ENCODE results near the gene COA7. TPM values are rescaled to one million over a fixed set of nuclear protein-coding genes. Genes with fewer than 3 reads are reported as not detected.

COA7 gene
- total RNA-seq, 1 donor from 2014 or later = 14.4 TPM

DNA sequence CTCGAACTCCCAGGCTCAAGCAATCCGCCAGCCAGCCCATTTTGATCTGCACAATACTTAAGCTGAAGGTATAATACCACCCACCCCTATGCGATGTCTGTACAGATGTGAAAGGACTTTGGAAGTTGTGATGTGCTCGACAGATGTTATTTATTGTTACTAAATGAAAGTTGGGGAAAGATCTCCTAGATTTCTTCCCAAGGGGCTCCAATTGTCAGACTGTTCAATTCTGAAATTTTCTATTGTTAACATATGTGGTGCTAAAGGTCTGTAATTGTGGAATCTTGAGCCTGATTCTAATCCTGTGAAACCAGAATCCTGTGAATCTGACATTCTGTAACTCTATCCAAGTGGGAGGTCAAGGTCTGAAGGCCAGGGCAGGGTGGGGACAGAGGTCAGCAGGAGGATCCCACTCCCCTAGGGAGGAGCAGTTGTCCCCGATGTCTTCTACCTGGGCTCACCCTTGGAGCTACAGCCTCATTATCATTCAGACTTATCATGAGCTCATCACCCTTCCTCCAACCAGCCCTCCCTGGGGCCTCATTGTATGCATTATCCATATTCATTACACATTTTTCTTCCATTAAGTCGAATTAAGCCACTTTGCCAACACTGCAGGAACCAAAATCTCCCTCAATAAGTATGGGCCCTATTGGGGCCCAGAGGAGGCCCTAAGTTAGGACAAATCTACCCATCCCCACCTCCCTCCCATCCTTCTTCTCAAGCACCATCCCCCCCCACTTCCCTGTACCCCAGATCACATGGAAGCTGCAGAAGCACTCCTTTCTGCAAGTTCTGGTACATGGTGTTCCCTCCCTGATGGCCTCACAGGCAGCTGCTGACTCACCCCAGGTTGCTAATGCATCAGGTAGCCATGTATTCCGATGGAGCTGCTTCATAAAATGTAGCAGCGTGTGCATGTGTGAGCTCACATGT lies 32.9 kb downstream of the COA7 start:
- intact Hi-C loops (cut with DNase I) = no loop called here

DNA sequence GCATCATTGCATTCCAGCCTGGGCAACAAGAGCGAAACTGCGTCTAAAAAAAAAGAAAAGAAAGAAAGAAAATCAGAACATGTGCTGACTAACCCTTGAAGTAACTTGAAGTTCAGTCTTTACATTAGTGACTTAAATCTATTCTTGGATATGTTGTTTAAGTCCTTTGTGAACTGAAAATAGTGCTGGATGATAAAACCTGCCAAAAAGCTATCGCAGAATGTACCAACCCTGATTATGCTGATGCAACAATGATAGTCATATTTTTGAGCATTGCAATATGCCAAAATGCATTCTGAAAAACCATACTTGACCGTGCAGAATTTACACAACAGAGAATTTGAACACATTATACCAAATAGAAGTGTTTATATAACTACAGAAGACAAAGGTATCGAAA lies 34.4 kb downstream of the COA7 start:
- Histone ChIP-seq H3K27ac (no peak overlapping the region), H3K27me3 (ENCODE audit: low read depth) (no peaks in the 10 kb centered on the region), H3K4me3 (no peak overlapping the region), H3K36me3 (no peaks in the 10 kb centered on the region), H3K4me1 (no peaks in the 10 kb centered on the region), H3K9me3 (no peaks in the 10 kb centered on the region)
- TF ChIP-seq, protein P1, sequence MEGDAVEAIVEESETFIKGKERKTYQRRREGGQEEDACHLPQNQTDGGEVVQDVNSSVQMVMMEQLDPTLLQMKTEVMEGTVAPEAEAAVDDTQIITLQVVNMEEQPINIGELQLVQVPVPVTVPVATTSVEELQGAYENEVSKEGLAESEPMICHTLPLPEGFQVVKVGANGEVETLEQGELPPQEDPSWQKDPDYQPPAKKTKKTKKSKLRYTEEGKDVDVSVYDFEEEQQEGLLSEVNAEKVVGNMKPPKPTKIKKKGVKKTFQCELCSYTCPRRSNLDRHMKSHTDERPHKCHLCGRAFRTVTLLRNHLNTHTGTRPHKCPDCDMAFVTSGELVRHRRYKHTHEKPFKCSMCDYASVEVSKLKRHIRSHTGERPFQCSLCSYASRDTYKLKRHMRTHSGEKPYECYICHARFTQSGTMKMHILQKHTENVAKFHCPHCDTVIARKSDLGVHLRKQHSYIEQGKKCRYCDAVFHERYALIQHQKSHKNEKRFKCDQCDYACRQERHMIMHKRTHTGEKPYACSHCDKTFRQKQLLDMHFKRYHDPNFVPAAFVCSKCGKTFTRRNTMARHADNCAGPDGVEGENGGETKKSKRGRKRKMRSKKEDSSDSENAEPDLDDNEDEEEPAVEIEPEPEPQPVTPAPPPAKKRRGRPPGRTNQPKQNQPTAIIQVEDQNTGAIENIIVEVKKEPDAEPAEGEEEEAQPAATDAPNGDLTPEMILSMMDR (IDR thresholded peaks at IDR 0.05) = no peak
- DNase-seq (no peak), ATAC-seq (no peak)
- intact Hi-C loops (cut with DNase I) = no loop called here

More for the DNA sequence above, 32.9 kb downstream of the COA7 start:
- Histone ChIP-seq H3K27me3 (ENCODE audit: low read depth) (no peaks in the 10 kb centered on the region), H3K4me1 (no peaks in the 10 kb centered on the region), H3K9me3 (no peaks in the 10 kb centered on the region), H3K36me3 (no peaks in the 10 kb centered on the region), H3K27ac (no peak overlapping the region), H3K4me3 (no peak overlapping the region)
- DNase-seq = no peak
- TF ChIP-seq, protein P1 (IDR thresholded peaks at IDR 0.05) = no peak
- ATAC-seq = no peak

DNA sequence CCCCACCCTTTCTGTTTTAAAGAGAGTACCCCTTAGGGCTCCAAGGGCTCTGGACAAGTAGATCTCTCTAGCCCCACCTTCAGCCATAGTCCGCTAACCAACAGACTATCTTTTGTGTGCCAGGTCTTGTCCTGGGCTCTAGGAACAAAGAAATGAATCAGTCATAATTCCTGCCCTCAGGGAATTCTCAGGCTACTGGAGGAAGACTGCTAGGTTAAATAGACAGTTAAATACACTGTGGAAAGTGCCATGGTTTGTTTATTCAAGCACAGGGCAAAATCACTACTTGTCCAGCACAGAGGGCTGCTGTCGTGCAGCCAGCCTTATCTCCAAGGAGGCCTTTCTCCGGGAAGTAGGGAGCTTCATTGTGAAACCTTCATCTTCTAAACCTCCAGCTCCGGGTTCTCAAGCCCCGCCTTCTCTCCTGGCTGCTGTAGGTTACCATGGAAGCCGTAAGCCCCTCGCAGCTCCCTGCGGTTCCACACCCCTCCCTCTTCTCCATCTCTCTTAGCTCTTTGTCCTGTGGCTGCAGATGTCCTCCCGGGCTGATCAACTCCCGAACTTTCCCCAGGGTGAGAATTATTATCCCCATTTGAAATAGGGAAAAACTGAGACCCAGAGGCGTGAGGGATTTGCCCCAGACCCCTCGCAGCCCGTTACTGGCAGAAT lies 35.4 kb downstream of the COA7 start:
- no peaks in the 10 kb centered on the region for H3K27me3 ChIP-seq (ENCODE audit: low read depth)
- no peak overlapping the region for H3K27ac ChIP-seq
- H3K36me3 ChIP-seq = no peaks in the 10 kb centered on the region
- DNase-seq (no peak), ATAC-seq (peak; percentile 39 to 49)
- TF ChIP-seq, protein P1 (IDR thresholded peaks at IDR 0.05) = no peak
- intact Hi-C loops (cut with DNase I) = no loop called here
- no peaks in the 10 kb centered on the region for H3K4me1 ChIP-seq
- H3K4me3 ChIP-seq = no peak overlapping the region
- no peaks in the 10 kb centered on the region for H3K9me3 ChIP-seq

DNA sequence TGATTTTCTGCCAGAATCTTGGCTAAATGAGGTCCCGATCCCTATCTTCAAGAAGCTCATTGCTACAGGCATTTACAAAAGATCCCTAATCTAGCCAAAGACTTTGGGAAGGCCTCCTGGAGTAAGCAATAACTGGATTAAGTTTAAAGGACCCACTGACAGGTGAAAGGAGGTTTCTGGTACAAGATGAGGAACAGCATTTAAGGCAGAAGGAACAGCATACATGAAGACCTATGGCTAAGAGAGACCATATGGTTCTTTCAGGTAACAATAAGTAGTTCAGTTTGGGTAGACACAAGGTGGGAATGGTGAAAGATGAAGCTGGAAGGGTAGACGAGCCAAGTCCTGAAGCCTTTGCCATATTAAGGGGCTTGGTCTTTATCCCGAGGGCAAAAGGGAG lies 37.3 kb downstream of the COA7 start:
- Histone ChIP-seq H3K4me1 (no peaks in the 10 kb centered on the region), H3K9me3 (no peaks in the 10 kb centered on the region), H3K27me3 (ENCODE audit: low read depth) (no peaks in the 10 kb centered on the region), H3K36me3 (no peaks in the 10 kb centered on the region), H3K4me3 (no peak overlapping the region), H3K27ac (no peak overlapping the region)
- DNase-seq (no peak), ATAC-seq (no peak)
- TF ChIP-seq, protein P1 (IDR thresholded peaks at IDR 0.05) = no peak
- intact Hi-C loops (cut with DNase I) = no loop called here

DNA sequence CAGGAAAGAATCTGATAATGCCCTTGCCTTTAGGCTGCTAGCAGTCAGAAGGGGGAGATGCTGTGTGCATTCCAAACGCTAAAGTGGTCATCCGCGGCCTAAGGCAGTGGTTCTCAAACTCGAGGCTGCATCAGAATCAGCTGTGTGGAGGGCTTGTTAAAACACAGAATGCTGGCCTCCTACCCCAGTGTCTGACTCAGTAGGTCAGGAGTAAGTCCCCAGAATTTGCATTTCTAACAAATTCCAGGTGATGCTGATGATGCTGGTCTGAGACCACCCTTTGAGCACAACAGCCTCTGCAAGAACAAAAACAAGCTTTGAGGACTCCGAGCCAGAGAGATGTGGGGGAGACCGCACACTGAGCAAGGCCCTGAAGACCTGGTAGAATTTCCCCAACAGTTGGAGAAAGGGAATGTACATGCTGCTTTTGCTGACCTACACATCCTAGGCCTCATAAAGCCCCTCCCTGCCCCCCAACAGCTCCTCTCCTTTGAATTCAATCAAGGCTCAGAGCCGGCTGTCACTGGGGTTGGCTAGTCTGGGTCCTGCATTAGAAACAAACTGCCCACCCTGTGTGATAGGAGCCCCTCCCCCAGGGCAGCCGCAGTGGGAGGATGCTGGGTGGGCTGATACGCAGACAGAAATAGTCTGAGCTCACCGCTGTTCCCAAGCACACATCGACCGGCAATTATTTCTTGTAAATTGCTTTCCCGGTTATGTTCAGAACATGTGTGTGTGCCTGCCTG lies 38.1 kb downstream of the COA7 start:
- H3K9me3 ChIP-seq = no peaks in the 10 kb centered on the region
- DNase-seq = no peak
- H3K4me3 ChIP-seq = no peak overlapping the region
- intact Hi-C loops (cut with DNase I) = no loop called here
- no peak for ATAC-seq
- H3K27ac ChIP-seq = no peak overlapping the region
- H3K4me1 ChIP-seq = no peaks in the 10 kb centered on the region
- no peaks in the 10 kb centered on the region for H3K36me3 ChIP-seq
- H3K27me3 ChIP-seq (ENCODE audit: low read depth) = no peaks in the 10 kb centered on the region
- TF ChIP-seq, protein P1 (IDR thresholded peaks at IDR 0.05) = no peak

Data from lower lobe of right lung (tissue), 2 donors.